OCI-M2 (cell line): Measurements from ENCODE around the gene EVC2.
"Not testable (repeated sequence)": the region's sequence is repeated elsewhere in the genome, so short reads cannot be mapped to it uniquely, and the experiment has no call there.

ENCODE experiments used
- DNase-seq: peaks from one replicate; lab custom pipeline; 2025; ENCODE audit not compliant: unreplicated experiment; lab: John Stamatoyannopoulos, UW

EVC2 gene

DNA sequence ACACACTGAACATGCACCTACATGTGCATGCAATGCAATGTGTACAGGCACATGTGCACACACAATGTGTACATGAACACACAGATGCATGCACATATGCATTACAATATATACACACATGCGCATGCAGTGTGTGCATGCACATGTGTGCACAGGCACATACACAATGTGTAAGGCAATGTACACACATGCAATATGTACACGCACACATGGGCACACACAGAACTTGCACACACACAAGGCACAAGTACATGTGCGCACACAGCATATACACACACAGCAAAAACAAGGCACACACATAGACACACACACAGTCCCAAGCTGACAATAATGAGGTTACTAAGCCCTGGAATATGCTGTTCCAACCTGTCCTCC lies 76.3 kb downstream of the EVC2 start:
- no peak for DNase-seq

GRCh38 chr4:5631352-5632065 lies 76.8 kb downstream of the EVC2 start:
- DNase-seq: no peak

- DNase-seq: no peak
These were observed 77.6 kb downstream of the EVC2 start for GRCh38 chr4:5630762-5631161.

GRCh38 chr4:5629542-5629941 lies 78.8 kb downstream of the EVC2 start:
- DNase-seq: no peak

DNA sequence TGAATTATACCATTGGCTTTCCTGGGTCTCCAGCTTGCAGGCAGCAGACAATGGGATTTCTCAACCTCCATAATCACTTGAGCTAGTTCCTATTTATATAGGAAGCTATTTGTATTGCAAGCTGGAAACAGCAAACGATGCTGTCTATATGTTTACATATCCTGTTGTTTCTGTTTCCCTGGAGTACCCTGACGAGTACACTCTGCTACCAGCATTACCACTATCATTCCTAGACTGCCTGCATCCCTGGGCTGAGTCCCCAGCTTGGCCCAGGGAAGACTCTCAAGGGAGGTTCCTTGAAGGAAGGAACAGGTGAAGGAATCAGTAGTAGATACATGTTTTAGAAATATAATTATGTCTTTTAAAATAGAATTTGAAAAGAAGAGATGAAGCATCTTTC lies 81.4 kb downstream of the EVC2 start:
- DNase-seq: no peak

- no peak for DNase-seq
These were observed 85.8 kb downstream of the EVC2 start for GRCh38 chr4:5622596-5622995.

GRCh38 chr4:5619913-5620625 lies 88.3 kb downstream of the EVC2 start:
- DNase-seq: no peak

DNA sequence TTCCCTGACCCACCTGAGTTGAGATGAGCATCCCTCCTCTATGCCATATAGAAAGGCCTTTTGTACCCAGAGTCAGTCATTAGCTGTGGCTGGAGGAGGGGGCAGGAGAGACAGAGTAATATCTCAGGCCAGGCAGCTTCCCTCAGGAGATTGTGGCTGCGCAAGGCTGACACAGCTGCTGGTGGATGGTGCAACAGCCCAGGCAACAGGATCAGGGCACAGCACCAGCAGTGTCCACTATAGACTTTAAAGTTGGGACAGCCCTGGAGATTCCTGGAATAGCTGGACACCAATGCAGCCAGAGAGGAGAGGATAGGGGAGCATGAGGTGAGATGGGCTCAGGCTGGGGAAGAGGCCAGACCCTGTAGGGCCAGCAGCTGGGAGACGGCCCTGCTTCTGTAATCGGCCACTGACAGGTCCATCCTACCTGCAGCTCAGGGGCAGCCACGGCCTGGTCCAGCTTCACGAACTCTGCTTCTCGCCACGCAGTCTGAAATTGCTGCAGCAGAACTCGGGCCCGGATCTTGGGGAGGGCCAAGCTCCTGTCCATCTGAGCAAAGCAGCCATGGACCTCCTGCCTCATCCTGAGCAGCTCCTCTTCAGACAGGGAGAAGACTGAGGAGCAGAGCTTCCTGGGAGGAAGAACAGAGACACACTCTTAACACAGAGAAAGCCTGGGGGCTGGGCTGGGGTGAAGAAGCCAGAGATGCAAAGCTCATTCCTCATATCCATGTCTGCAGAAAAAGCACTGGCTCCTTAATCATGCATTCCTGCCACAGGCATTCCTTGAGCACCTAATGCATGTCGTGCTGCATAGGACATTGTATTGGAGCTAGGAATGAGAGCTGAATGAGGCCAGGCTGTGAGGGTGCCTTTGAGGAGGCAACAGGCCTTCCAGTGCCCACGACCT lies 90.1 kb downstream of the EVC2 start:
- DNase-seq: no peak

DNA sequence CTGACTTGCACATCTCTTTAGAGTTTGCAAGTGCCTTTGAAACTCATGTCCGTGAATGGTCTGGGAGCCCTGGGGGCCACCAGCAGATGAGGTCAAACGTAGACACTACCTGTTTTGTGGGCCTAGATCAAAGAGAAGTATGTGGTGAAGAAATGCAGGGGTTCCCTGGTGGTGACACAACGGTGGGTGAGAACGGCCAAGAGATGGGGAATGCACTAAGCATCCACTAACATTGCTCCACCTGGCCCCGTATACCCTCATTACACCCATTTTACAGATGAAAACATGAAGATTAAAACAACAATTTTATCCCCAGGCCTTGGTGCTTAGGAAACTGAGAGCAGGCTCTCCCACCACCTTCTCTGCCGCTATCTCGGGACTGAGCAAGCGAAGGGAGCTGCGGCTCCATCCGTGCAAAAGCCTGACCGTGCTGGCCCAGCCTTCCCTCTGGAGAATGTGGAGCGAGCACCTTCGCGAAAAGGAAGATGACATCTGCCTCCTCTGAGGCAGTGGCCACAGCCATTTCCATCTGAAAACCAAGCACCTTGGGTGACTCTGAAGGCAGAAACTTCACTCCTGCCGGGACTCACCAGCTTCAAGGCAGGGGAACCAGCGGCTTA lies 91.9 kb downstream of the EVC2 start:
- no peak for DNase-seq

GRCh38 chr4:5615496-5616075 lies 92.8 kb downstream of the EVC2 start:
- no peak for DNase-seq

- DNase-seq: no peak
These were observed 96.6 kb downstream of the EVC2 start for GRCh38 chr4:5611750-5612149.

DNA sequence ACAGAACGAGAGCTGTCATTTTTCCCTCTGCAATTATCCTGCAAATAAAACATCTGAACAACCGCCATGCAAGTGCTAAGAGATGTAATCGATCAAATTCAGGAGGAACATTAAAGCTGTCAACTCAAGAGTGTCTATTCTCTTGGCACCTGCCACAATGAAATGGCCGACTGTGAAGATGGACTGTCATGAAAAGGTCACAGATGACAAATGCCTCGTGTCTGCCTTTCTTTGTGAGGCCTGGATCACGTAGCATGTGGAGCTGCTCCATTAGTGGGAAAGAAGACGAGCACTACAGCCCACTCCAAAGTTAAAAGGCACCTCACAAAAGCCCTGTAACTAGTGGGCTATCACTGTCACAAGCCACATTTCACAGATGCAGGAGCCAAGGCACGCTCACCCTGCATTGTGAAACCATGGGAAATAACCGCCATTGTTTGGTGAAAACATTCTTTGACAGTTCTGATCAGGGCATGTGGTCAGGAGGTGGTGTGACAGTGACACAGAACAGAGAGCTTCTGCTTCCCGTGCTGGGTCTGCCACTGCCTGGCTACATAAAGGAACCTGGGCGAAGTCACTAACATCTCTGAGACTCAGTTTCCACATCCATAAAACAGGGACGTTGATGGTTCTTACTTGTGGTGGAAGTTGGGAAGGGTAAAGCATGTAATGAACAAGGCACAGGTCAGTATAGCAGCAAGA lies 98.9 kb downstream of the EVC2 start:
- no peak for DNase-seq

GRCh38 chr4:5593828-5594227 lies 114.5 kb downstream of the EVC2 start:
- not testable (repeated sequence) for DNase-seq

GRCh38 chr4:5592272-5592671 lies 116.1 kb downstream of the EVC2 start:
- DNase-seq: no peak

DNA sequence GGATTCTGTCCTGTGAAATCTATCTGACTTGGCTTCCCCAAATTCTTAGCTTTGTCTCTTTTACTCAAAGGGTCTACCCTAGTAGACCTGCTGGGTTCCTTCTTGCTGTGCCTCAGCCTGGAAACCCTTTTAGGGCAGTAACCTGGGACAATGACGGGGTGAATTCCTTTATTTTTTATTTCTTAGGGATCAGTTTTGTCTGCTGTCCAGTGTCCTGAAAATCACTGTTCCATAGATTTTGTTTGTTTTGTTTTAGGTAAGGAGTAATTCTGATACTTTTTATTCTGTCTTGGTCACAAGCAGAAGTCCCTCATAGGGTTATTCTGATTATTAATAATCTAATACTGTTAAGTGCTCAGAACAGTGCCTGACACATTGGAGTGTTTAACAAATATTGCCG lies 118.9 kb downstream of the EVC2 start:
- no peak for DNase-seq

GRCh38 chr4:5588046-5588445 lies 120.3 kb downstream of the EVC2 start:
- no peak for DNase-seq

DNA sequence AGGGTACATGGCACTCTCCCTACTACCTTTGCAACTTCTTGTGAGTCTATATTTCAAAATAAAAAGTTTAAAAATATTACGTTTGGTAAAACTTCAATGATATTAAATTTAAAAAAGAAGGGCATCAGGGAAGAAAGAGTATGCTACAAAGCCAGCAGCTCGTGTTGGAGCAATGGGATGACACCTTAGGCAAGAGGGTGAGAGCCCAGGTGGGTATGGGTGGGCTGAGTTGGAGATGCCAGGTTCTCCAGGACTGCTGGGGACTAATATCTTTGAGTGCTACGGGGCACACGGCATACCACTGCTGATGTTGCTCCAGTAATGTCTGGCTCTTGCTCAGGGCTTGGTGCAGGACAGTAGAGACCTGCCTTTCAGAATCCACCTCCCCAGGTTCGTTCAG lies 132.4 kb downstream of the EVC2 start:
- no peak for DNase-seq

DNA sequence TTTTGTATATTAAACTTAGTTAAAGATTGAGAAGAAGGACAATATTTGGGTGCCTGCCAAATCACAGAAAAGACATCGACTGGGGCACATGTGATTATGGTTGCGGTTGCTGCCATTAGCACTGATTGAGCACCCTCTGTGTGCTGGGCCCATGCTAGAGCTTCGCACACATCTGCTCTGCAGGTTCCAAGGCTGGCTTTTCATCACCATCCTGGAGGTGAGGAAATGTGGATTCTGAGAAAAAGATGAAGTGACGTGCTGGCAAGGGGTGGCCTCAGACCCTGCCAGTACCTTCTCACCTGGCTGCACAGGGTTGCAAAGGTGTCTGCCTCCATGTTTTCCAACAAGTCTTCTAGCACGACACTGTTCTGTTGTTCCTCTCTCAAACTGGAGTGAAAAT lies 134.0 kb downstream of the EVC2 start:
- no peak for DNase-seq

GRCh38 chr4:5573965-5574364 lies 134.4 kb downstream of the EVC2 start:
- no peak for DNase-seq

- DNase-seq: no peak
These were observed 135.6 kb downstream of the EVC2 start for GRCh38 chr4:5572751-5573150.
